NCI-H748 treated with DMSO at 0.1 percent for 48 hours (cell line): ENCODE measurements around the gene MIPOL1.

Experiments
- DNase-seq: peaks from one replicate; lab custom pipeline; 2025; lab: John Stamatoyannopoulos, UW

The MIPOL1 gene

GRCh38 chr14:37464192-37464858 is 266.6 kb downstream of the MIPOL1 start:
- no peak for DNase-seq

DNA sequence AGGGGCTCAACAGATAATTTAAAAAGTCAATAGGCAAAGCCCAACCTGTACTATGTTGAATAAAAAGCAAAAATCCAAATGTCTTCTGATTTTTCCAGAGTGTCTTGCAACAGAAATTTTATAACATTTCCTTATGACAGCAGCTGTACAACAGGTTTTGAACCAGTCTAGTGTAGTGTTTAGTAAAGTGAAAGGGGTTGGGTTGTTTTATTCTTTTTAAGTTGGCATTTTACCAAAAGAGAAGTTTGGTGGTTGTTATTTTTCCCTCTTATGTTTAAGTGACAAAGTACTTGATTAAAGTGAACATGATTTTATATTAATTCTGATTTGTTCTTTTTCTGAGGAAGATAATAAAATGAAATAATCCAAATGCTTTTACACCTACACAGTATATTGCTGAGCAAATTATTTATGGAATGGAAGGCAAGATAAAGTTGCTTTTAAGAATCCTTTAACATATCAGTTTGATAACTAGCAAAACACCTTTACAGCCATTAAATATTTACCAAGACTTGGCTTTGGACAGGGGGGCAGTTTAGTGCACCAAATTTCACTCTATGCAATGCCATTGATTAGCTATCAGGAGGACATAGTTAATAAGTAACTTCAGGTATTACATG is 268.4 kb downstream of the MIPOL1 start:
- DNase-seq = no peak

DNA sequence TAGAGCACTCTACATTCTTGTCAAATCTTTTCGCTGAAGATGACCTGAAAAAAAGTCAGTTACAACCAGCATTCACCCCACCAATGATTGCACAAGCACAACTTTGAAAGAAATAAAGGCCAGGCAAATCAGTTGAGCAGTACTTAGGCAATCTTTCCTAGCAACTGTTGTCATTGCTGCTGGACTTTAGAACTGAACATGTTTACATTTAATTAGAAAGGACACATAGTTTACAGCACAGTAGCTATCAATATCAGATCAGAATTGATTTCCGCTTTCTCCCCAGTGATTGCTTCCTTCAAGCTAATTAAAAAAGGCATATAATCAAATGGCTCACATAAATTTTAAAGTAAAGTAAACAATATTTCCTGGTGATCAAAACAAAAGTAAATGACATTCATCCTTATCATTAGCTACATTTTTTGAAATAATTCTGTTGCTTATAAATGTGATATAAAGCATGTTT is 268.9 kb downstream of the MIPOL1 start:
- DNase-seq = no peak

DNA sequence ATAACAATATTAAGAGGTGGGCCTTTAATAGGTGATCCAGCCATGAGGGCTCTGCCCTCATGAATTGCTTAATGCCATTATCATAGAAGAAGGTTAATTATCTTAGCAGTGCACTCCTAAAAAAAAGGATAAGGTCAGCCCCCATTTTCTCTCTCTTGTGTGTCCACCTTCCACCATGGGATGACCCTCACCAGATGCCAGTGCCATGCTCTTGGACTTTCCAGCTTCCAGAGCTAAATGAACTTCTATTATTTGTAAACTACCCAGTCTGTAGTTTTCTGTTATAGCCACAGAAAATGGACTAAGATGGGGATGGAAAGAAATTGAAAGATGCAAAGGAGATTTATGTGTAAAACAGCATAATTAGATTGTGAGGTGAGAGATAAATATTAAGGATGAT is 271.9 kb downstream of the MIPOL1 start:
- no peak for DNase-seq

DNA sequence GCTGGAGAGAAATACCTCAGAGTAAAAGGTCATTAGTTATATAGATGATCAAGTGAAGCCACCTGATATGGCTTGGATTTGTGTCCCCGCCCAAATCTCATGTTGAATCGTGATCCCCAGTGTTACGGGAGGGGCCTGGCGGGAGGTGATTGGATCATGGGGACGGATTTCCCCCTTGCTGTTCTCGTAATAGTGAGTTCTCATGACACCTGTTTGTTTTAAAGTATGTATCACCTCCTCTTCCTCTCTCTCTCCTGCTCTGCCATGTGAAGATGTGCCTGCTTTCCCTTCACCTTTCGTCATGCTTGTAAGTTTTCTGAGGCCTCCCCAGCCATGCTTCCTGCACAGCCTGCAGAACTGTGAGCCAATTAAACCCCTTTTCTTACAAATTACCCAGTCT is 272.5 kb downstream of the MIPOL1 start:
- DNase-seq = no peak

DNA sequence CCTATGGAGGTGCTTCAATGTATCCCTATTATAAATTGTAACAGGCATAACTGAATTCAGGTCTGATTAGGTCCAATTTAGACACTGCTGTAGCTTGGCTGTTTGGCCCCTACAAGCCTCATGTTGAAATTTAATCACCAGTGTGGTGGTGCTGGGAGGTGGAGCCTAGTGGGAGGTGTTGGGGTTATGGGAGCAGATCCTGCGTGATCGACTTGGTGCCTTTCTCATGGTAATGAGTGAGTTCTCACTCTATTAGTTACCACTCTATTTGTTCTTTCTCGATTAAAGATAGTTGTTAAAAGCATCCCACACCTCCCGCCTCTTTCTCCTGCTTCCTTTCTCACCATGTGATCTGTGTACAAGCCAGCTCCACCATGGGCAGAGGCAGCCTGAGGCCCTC is 275.2 kb downstream of the MIPOL1 start:
- DNase-seq = no peak

GRCh38 chr14:37474191-37474590 is 276.5 kb downstream of the MIPOL1 start:
- DNase-seq = no peak

GRCh38 chr14:37480446-37481290 is 282.9 kb downstream of the MIPOL1 start:
- DNase-seq = no peak

DNA sequence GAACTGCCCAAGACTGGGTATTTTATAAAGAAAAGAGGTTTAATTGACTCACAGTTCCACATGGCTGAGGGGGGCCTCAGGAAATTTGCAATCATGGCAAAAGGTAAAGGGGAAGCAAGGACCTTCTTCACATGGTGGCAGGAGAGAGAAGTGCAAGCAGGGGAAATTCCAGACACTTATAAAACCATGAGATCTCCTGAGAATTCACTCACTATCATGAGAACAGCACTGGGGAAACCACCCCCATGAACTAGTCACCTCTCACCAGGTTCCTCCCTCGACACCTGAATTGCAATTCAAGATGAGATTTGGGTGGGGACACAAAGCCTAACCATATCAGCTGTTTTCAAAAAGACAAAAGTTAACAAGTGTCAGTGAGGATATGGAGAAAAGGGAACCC is 284.7 kb downstream of the MIPOL1 start:
- no peak for DNase-seq

DNA sequence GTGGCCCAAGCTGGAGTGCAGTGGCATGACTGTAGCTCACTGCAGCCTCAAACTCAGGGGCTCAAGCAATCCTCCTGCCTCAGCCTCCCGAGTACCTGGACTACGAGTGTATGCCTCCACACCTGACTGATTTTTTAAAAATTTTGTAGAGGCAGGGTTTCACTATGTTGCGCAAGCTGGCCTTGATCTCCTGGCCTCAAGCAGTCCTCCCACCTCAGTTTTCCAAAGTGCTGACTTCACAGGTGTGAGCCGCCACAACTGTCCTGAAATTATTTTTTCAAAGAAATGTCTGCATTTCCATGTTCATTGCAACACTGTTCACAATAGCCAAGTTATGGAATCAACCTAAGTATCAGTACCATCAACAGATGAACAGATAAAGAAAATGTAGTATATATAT is 285.9 kb downstream of the MIPOL1 start:
- no peak for DNase-seq

DNA sequence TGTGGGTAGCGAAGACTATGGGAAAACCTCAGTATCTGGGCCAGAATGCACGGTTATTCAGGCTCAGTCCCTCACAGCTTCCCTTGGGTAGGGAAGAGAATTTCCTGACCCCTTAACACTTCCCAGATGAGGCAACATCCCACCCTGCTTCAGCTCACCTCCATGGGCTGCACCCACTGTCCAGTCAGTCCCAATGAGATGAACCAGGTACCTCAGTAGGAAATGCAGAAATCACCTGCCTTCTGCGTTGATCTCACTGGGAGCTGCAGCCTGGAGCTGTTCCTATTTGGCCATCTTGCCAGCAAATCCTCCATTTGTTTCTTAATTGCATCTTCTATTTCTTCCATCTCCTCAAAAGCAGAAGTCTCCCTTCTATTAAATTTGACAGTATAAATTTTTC is 292.9 kb downstream of the MIPOL1 start:
- DNase-seq = no peak

DNA sequence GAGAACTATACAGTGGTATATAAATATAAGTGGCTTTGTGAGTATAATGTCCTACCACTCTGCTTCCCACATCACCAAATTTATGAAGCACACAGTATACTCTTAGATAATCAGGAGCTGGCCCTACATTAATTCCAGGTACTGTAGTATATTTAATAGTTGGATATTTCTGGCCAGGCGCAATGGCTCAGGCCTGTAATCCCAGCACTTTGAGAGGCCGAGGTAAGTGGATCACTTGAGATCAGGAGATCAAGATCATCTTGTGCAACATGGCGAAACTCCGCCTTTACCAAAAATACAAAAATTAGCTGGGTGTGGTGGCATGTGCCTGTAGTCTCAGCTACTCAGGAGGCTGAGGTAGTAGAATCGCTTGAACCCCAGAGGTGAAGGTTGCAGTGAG is 293.3 kb downstream of the MIPOL1 start:
- DNase-seq = no peak

DNA sequence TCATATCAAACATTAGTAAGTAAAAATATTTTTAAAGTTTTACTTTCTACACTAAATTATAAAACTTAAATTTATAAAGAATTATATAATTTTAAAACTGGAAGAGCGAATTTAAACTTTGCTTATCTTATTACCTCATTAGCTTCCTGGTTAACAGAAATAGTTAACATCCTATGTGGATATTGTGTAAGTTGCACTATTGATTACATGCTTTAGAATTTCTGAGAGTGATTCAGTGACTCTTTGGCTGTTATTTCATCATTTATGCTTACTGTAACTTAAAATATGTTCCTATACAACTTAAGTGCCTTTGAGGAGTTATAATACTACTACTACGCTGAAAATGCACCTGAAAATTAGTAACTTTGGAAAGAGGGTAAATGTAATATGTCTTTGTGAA is 295.9 kb downstream of the MIPOL1 start:
- DNase-seq = no peak

DNA sequence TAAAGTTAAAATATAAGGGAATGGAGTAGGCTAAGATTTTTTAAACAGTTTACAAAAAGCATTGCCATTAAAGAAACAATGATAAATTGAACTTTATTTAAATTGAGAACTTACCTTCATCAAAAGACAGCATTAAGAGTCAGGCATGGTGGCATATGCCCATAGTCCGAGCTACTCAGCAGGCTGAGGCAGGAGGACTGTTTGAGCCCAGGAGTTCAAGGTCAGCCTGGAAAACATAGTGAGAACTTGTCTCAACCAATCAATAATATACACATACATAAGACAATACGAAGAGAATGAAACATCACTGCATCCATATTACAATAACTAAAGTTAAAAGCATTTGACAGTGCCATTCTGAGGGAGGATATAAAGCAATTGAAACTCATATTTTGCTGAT is 299.7 kb downstream of the MIPOL1 start:
- DNase-seq = no peak

DNA sequence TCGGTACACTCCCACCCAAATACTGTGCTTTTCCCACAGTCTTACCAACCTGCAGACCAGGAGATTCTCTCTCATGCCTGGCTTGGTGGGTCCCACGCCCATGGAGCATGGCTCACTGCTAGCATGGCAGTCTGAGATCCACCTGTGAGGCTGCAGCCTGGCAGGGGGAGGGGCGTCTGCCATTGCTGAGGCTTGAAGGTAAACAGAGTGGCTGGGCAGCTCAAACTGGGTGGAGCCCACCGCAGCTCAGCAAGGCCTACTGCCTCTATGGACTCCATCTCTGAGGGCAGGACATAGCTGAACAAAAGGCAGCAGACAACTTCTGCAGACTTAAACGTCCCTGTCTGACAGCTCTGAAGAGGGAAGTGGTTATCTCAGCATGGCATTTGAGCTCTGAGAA is 304.1 kb downstream of the MIPOL1 start:
- no peak for DNase-seq

DNA sequence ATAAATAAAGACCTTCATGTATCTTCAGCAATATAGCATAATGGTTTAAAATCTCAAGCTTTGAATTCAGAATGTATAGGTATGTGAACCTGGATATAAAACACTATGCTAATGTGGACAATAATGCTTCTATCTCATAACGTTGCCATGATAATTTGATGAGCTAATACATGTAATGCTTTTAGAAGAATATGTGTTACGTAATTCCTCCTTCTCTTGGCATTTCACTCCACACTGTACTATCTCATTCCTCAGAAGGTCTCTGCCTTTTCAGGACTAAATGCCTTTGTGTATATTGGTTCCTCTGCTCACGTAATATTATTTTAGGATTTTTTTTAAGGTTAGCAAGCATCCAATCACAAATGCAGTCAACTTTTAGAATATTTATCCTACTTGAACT is 310.8 kb downstream of the MIPOL1 start:
- DNase-seq = no peak

- no peak for DNase-seq
These were observed 314.4 kb downstream of the MIPOL1 start for GRCh38 chr14:37512173-37512572.

DNA sequence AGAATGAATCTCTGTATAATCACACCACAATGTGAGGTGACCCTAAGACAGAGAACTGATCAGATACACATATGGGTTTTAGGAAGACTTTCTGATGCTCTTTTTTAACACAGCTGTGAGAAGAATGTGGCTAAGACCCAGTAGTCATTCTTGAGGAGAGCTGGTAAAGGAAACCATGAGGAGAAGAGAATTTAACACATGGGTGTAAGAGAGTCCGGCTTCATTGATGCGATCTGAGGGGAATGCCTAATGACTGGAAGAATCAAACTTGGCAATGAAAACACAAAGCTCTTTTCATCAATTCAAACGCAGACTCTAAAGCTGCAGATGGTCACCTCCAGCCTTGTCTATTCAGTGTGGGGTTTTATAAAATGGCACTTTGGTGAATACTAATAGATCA is 318.0 kb downstream of the MIPOL1 start:
- DNase-seq = no peak

GRCh38 chr14:37526994-37527393 is 329.3 kb downstream of the MIPOL1 start:
- DNase-seq = no peak

DNA sequence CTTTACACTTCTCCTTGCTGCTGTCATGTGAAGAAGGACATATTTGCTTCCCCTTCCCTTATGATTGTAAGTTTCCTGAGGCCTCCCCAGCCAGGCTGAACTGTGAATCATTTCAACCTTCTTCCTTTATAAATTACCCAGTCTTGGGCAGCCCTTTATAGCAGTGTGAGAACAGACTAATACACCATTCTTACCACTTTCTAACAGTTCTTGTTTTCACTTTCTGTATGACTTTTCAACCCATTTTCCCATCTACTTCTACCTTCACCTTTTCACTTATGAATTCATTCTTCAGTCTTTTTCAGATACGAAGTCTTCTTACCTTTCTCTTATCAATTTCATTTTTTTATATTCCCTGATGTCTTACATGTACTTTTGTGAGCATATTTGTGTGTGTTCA is 342.3 kb downstream of the MIPOL1 start:
- DNase-seq = no peak

GRCh38 chr14:37544407-37544806 is 346.7 kb downstream of the MIPOL1 start:
- peak; percentile 31 for DNase-seq

GRCh38 chr14:37545174-37545573 is 347.4 kb downstream of the MIPOL1 start:
- DNase-seq = no peak
